H1 (cell line): ENCODE data around the gene PTCH1. TPM values are rescaled to one million over a fixed set of nuclear protein-coding genes. Genes with fewer than 3 reads are reported as not detected.

Experiments used
- CBX8 ChIP-seq: fragments of 300-800, 300-1000 bp; sonication (generic); IDR thresholded peaks from 2 replicates; pipeline ENCODE4 v1.7.1; 2016; ENCODE audit warnings: low read depth, low read length, borderline replicate concordance
- GTF2F1 ChIP-seq: IDR thresholded peaks from 2 replicates; pipeline ENCODE4 v1.6.1; 2012; ENCODE audit warnings: low read depth, low read length, improper control_type of control experiment, borderline replicate concordance
- KDM5A ChIP-seq: fragments of 200-600 bp; IDR thresholded peaks from 2 replicates; pipeline ENCODE4 v1.7.1; 2012; ENCODE audit warnings: mild to moderate bottlenecking, low read length, inconsistent platforms, mixed read lengths
- MAX ChIP-seq: IDR thresholded peaks from 2 replicates; pipeline ENCODE4 v1.6.1; 2012; ENCODE audit warnings: inconsistent platforms
- POLR2A ChIP-seq, 2 experiments: IDR thresholded peaks; 1 replicate in 1 of 2; 2 replicates in 1 of 2; pipeline ENCODE4 v1.6.1; 2011; ENCODE audit warnings: low read depth in 2 of 2, low read length in 2 of 2, mild to moderate bottlenecking in 2 of 2; ENCODE audit errors: control extremely low read depth in 1 of 2
- SIRT6 ChIP-seq: IDR thresholded peaks from one replicate; pipeline ENCODE4 v1.7.1; 2012; ENCODE audit warnings: low read length, inconsistent platforms
- SP1 ChIP-seq: IDR thresholded peaks from 2 replicates; pipeline ENCODE4 v1.6.1; 2011; ENCODE audit warnings: low read depth, low read length
- SRF ChIP-seq: IDR thresholded peaks from 2 replicates; pipeline ENCODE4 v1.6.1; 2011; ENCODE audit warnings: mild to moderate bottlenecking, low read depth, low read length, moderate library complexity
- ZNF274 ChIP-seq: IDR thresholded peaks from 2 replicates; pipeline ENCODE4 v1.7.0; 2012; ENCODE audit warnings: low read length, borderline replicate concordance; ENCODE audit errors: extremely low read depth
- polyA plus RNA-seq, 7 experiments: library from polyadenylated mRNA; depleted of rRNA in 3 of 7; stranded (reverse) in 5 of 7; unstranded in 2 of 7; fragments of >200 nt in 5 of 7; fragments of 200-250 nt in 2 of 7; gene quantifications; 1 replicate in 5 of 7; 2 replicates in 1 of 7; 4 replicates in 1 of 7; pipeline versions ENCODE4 v1.2.1 to v1.2.3, GENCODE V29; 2011 to 2013; ENCODE audit warnings: missing spikeins in 2 of 7, mixed read lengths in 2 of 7
- total RNA-seq: library from RNA; stranded (reverse); fragmentation: NEBNext Ultra II Directional; extraction: Animal tissue kit (Norgen Biotek cat#: 25700); gene quantifications from 2 replicates; pipeline ENCODE4 v1.2.1, GENCODE V29; 2021

Gene PTCH1
- total and polyA plus RNA-seq, 2 of the 8 experiments (the other 6 are each of a cell fraction or from before 2014, with no cell fraction given), result 6.4 to 34.1 TPM

DNA sequence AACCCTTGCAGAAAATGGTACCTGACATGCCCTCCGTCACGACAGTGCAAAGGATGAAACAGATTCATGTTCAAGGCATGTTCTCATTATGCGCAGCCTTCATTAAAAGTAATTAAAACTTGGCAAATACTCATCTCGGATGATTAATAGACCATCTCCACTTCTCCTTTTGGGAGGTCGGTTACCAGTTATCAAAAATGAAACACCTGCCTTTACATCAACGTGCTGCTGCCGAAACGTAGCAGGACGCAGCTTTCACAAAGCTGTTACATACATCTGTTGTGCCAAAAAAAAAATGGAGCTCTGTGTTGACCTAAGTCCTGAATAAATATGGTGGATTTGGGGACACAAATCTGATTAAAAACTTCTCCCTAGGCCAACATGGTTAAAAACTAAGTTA, 75.7 kb downstream of the PTCH1 start (continued):
- TF ChIP-seq CBX8 (no peak), SP1 (no peak), SIRT6 (no peak), POLR2A (IDR thresholded peaks at IDR 0.05; ENCODE audit: control extremely low read depth in 1 of 2, low read depth in 2 of 2, low read length in 2 of 2) (no peak), SRF (no peak), KDM5A (no peak), ZNF274 (no peak), MAX (no peak), GTF2F1 (no peak)
